ENCODE results near the gene SHQ1. TPM values are rescaled to one million over a fixed set of nuclear protein-coding genes. Genes with fewer than 3 reads are reported as not detected.
"Not testable (repeated sequence)": the region's sequence is repeated elsewhere in the genome, so short reads cannot be mapped to it uniquely, and the experiment has no call there.

SHQ1 gene
- total RNA-seq, 1 donor from 2014 or later, result 12.4 TPM

GRCh38 chr3:72803573-72803972 lies 44.7 kb downstream of the SHQ1 start:
- no peak for DNase-seq (ENCODE audit: extremely low read depth, low read depth, low spot score)

- no peak for DNase-seq (ENCODE audit: extremely low read depth, low read depth, low spot score)
Observed at GRCh38 chr3:72802001-72802400, 46.2 kb downstream of the SHQ1 start.

GRCh38 chr3:72800869-72801268 lies 47.4 kb downstream of the SHQ1 start:
- DNase-seq (ENCODE audit: extremely low read depth, low read depth, low spot score), result no peak

- no peak for DNase-seq (ENCODE audit: extremely low read depth, low read depth, low spot score)
Observed at GRCh38 chr3:72798552-72799195, 49.6 kb downstream of the SHQ1 start.

- DNase-seq (ENCODE audit: extremely low read depth, low read depth, low spot score), result no peak
Observed at GRCh38 chr3:72797773-72798543, 50.3 kb downstream of the SHQ1 start.

- DNase-seq (ENCODE audit: extremely low read depth, low read depth, low spot score), result no peak
Observed at GRCh38 chr3:72794079-72794478, 54.2 kb downstream of the SHQ1 start.

GRCh38 chr3:72791161-72791560 lies 57.1 kb downstream of the SHQ1 start:
- no peak for DNase-seq (ENCODE audit: extremely low read depth, low read depth, low spot score)

- no peak for DNase-seq (ENCODE audit: extremely low read depth, low read depth, low spot score)
Observed at GRCh38 chr3:72789786-72790185, 58.5 kb downstream of the SHQ1 start.

- not testable (repeated sequence) for DNase-seq (ENCODE audit: extremely low read depth, low read depth, low spot score)
Observed at GRCh38 chr3:72788232-72788631, 60.0 kb downstream of the SHQ1 start.

GRCh38 chr3:72786668-72787067 lies 61.6 kb downstream of the SHQ1 start:
- DNase-seq (ENCODE audit: extremely low read depth, low read depth, low spot score), result no peak

- no peak for DNase-seq (ENCODE audit: extremely low read depth, low read depth, low spot score)
Observed at GRCh38 chr3:72784226-72784625, 64.0 kb downstream of the SHQ1 start.

- DNase-seq (ENCODE audit: extremely low read depth, low read depth, low spot score), result no peak
Observed at GRCh38 chr3:72782521-72782920, 65.7 kb downstream of the SHQ1 start.

- no peak for DNase-seq (ENCODE audit: extremely low read depth, low read depth, low spot score)
Observed at GRCh38 chr3:72769758-72770540, 78.3 kb downstream of the SHQ1 start.

- no peak for DNase-seq (ENCODE audit: extremely low read depth, low read depth, low spot score)
Observed at GRCh38 chr3:72768936-72769335, 79.3 kb downstream of the SHQ1 start.

- DNase-seq (ENCODE audit: extremely low read depth, low read depth, low spot score), result no peak
Observed at GRCh38 chr3:72768481-72768880, 79.8 kb downstream of the SHQ1 start.

- DNase-seq (ENCODE audit: extremely low read depth, low read depth, low spot score), result no peak
Observed at GRCh38 chr3:72768006-72768441, 80.2 kb downstream of the SHQ1 start.

- no peak for DNase-seq (ENCODE audit: extremely low read depth, low read depth, low spot score)
Observed at GRCh38 chr3:72766866-72767265, 81.4 kb downstream of the SHQ1 start.

- no peak for DNase-seq (ENCODE audit: extremely low read depth, low read depth, low spot score)
Observed at GRCh38 chr3:72763751-72764440, 84.3 kb downstream of the SHQ1 start.

- no peak for DNase-seq (ENCODE audit: extremely low read depth, low read depth, low spot score)
Observed at GRCh38 chr3:72761410-72761809, 86.8 kb downstream of the SHQ1 start.

GRCh38 chr3:72760225-72760624 lies 88.0 kb downstream of the SHQ1 start:
- DNase-seq (ENCODE audit: extremely low read depth, low read depth, low spot score), result no peak

GRCh38 chr3:72756900-72757299 lies 91.3 kb downstream of the SHQ1 start:
- no peak for DNase-seq (ENCODE audit: extremely low read depth, low read depth, low spot score)
